Right lobe of liver (tissue), 6 donors: ENCODE data around the gene SYNE2. TPM values are rescaled to one million over a fixed set of nuclear protein-coding genes. Genes with fewer than 3 reads are reported as not detected.
"Not testable (repeated sequence)": the region's sequence is repeated elsewhere in the genome, so short reads cannot be mapped to it uniquely, and the experiment has no call there.

Experiments
- ATAC-seq, 4 donors: fragments of 200-7000 bp; cut with Tn5 transposase; one replicate each; pipeline ENCODE4 v1.9.1; 2020; ENCODE audit warnings: mild to moderate bottlenecking in 4 of 4, moderate library complexity in 4 of 4
- DNase-seq, 3 donors: peaks; one replicate each; pipeline ENCODE4 v3.0.0-alpha.2; 2020
- H3K27ac ChIP-seq, 3 donors: fragments of 200-600 bp; one replicate each; pipeline ENCODE4 v1.8.0; 2022
- H3K27me3 ChIP-seq, 2 donors: fragments of 200-600 bp; one replicate each; pipeline ENCODE4 v1.8.0; 2022
- H3K36me3 ChIP-seq, 4 donors: fragments of 200-600 bp; sonication (generic) in 1 of 4; one replicate each; pipeline versions ENCODE4 v1.5.1 to v1.8.0; 2017 to 2022; ENCODE audit warnings: control low read depth in 1 of 4
- H3K4me1 ChIP-seq, 4 donors: fragments of 200-600 bp; sonication (generic) in 1 of 4; one replicate each; pipeline versions ENCODE4 v1.5.1 to v1.8.0; 2017 to 2022; ENCODE audit warnings: control low read depth in 1 of 4
- H3K4me3 ChIP-seq, 3 donors: fragments of 200-600 bp; one replicate each; pipeline ENCODE4 v1.8.0; 2022
- H3K9me3 ChIP-seq, 4 donors: fragments of 200-600 bp; sonication (generic) in 1 of 4; one replicate each; pipeline versions ENCODE4 v1.5.1 to v1.8.0; 2017 to 2022; ENCODE audit warnings: control low read depth in 1 of 4
- POLR2A ChIP-seq: fragments of 450-650 bp; IDR thresholded peaks from one replicate; pipeline ENCODE4 v1.6.1; 2017; ENCODE audit warnings: antibody characterized with exemption, mild to moderate bottlenecking
- WGBS: methylation state at CpG from one replicate; pipeline ENCODE4 v1.1.6; 2018; ENCODE audit warnings: low coverage, low lambda C conversion rate; ENCODE audit not compliant: insufficient coverage; ENCODE audit errors: missing lambda C conversion rate; 5-methylcytosine and 5-hydroxymethylcytosine counted together
- intact Hi-C, 2 donors: fragments of 100-400 bp; cut with DNase I; formaldehyde crosslinking; loops; one replicate each; pipeline versions ENCODE4 v1.11.2 to v1.14.1; 2022
- total RNA-seq, 6 experiments: library from RNA; depleted of rRNA in 2 of 6; stranded (reverse); fragments of >200 nt in 2 of 6; fragmentation: NEBNext Ultra II Directional in 3 of 6; extraction: Animal tissue kit (Norgen Biotek cat#: 25700) in 3 of 6; gene quantifications; one replicate each; pipeline versions ENCODE4 v1.1.0 to v1.2.4, GENCODE V29; 2016 to 2023
- TF ChIP-seq, protein P1 (sequence below), 4 donors: fragments of 200-600 bp in 3 of 4; fragments of 450-650 bp in 1 of 4; IDR thresholded peaks; one replicate each; pipeline versions ENCODE4 v1.5.1 to v1.8.0; 2016 to 2022; ENCODE audit warnings: antibody characterized with exemption in 4 of 4, mild to moderate bottlenecking in 2 of 4
- donor health status: DM: no; HTN: yes; CAD: no.
- donor health status: DM: no; HTN: no; CAD: no.
- donor health status: DM: no; HTN: no; CAD: no.
- donor health status: DM: no; HTN: yes; CAD: no.
- donor health status: DM: no; HTN: yes; CAD: no.

Gene SYNE2
- total RNA-seq, 6 experiments from 2014 or later: 34.6 to 118 (median 47.8) TPM

DNA sequence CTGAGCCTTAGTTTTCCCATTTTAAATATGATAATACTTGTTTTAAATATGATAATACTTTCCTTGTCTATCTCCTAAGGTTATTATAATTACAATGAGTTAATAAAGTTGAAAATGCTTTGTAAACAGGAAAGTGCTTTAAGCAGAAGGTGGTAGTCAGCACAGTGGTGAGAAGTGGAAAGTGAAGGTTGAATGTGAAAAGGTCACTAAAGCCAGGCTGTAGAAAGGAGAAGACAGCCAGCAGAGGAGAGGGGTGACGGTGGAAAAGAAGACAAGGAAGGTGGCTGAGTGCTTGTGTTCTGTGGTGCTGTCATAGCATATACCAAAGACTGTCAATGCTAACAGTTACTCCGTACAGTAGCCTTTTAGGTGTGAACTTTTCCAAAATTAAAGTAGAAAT is 323.5 kb downstream of the SYNE2 start:
- no peaks in the 10 kb centered on the region for H3K9me3 ChIP-seq
- 85% methylated on average over 2 of the region's 2 CpGs for WGBS
- no peaks in the 10 kb centered on the region for H3K4me1 ChIP-seq
- intact Hi-C loops: no loop called here
- ATAC-seq: no peak
- TF ChIP-seq POLR2A: no peak
- TF ChIP-seq, protein P1, sequence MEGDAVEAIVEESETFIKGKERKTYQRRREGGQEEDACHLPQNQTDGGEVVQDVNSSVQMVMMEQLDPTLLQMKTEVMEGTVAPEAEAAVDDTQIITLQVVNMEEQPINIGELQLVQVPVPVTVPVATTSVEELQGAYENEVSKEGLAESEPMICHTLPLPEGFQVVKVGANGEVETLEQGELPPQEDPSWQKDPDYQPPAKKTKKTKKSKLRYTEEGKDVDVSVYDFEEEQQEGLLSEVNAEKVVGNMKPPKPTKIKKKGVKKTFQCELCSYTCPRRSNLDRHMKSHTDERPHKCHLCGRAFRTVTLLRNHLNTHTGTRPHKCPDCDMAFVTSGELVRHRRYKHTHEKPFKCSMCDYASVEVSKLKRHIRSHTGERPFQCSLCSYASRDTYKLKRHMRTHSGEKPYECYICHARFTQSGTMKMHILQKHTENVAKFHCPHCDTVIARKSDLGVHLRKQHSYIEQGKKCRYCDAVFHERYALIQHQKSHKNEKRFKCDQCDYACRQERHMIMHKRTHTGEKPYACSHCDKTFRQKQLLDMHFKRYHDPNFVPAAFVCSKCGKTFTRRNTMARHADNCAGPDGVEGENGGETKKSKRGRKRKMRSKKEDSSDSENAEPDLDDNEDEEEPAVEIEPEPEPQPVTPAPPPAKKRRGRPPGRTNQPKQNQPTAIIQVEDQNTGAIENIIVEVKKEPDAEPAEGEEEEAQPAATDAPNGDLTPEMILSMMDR (IDR thresholded peaks at IDR 0.05): no peak
- no peaks in the 10 kb centered on the region for H3K27me3 ChIP-seq
- peaks cover 0 to 58% (median 31%) of the 10 kb centered on the region in 4 donors for H3K36me3 ChIP-seq
- DNase-seq: no peak
- no peak overlapping the region for H3K4me3 ChIP-seq
- no peak overlapping the region for H3K27ac ChIP-seq

DNA sequence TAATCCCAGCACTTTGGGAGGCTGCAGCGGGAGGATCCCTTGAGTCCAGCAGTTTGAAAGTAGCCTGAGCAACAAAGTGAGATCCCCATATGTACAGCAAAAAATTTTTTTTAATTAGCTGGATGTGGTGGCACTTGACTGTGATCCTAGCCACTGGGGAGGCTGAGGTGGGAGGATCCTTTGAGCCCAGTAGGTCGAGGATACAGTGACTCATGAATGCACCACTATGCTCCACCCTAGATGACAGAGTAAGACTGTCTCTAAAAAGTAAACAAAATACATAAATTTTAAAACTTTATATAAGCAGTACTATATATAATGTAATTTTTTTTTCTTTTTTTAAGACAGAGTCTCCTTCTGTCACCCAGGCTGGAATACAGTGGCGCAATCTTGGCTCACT is 326.0 kb downstream of the SYNE2 start:
- intact Hi-C loops: no loop called here
- WGBS: 92% methylated on average over 3 of the region's 3 CpGs
- Histone ChIP-seq H3K27me3 (no peaks in the 10 kb centered on the region), H3K4me3 (no peak overlapping the region), H3K9me3 (no peaks in the 10 kb centered on the region), H3K27ac (no peak overlapping the region), H3K36me3 (peaks cover 0 to 44% (median 24%) of the 10 kb centered on the region in 4 donors), H3K4me1 (no peaks in the 10 kb centered on the region)
- no peak for TF ChIP-seq POLR2A
- TF ChIP-seq, protein P1 (IDR thresholded peaks at IDR 0.05): no peak
- ATAC-seq: peak in 1 of 4 donors; percentile 37
- DNase-seq: no peak

DNA sequence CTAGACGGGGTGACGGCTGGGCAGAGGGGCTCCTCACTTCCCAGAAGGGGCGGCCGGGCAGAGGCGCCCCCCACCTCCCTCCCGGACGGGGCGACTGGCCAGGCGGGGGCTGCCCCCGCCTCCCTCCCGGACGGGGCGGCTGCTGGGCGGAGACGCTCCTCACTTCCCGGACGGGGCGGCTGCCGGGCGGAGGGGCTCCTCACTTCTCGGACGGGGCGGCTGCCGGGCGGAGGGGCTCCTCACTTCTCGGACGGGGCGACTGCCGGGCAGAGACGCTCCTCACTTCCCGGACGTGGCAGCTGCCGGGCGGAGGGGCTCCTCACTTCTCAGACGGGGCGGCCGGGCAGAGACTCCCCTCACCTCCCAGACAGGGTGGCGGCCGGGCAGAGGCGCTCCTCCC is 330.1 kb downstream of the SYNE2 start:
- ATAC-seq, H3K4me1 ChIP-seq, intact Hi-C loops, DNase-seq, H3K27me3 ChIP-seq, H3K27ac ChIP-seq, H3K9me3 ChIP-seq, H3K4me3 ChIP-seq: not testable (repeated sequence)
- no CpG with 5 or more reads among the region's 40 CpGs for WGBS
- peaks cover 0 to 28% (median 10%) of the 10 kb centered on the region in 4 donors for H3K36me3 ChIP-seq

DNA sequence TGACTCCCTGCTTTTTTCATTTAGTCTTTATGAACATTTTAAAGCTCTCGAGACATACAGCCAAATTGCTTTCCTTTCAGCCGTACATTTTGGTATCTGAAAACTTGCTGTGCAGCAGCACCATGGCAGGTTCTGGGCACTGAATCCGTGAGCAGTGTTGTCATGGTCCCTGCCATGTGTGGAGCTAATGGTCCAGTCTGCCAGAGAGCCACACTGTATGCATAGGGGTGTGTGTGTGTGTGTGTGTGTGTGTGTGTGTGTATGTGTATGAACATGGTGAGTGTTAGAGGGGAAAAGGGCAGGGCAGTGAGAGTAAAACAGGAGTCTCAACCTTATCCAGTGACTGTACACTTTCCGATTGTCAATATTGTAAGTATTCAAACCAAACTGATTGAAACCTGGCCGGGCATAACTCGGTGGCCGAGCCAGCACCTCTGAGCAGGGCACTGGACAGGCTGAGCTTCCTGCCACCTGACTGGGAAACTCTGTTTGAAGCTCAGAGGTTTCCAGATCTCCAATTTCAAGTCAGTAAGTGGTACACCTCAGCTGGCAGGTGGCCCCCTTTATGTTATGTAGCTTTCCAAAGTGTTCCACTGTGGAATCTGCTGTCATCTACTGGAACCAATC is 331.4 kb downstream of the SYNE2 start:
- peak in 1 of 4 donors; percentile 24 for ATAC-seq
- H3K36me3 ChIP-seq: peaks cover 0 to 32% (median 12%) of the 10 kb centered on the region in 4 donors

DNA sequence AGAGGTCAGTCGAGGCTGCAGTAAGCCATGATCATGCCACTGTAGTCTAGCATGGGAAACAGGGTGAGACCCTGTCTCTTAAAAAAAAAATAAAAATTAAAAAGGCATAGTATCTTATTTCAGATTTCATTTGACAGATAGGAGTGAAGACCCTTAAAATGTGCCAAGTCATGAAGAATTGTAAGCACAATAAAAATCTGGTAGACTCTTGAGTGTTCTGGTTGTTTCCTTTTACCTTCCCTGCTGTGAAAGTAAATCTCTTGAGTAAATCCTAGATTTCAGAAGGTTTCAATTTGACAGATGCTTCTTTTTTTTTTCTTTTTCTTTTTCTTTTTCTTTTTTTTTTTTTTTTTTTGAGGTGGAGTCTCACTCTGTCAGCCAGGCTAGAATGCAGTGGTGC is 332.4 kb downstream of the SYNE2 start:
- DNase-seq: no peak
- Histone ChIP-seq H3K4me1 (no peaks in the 10 kb centered on the region), H3K27ac (no peak overlapping the region), H3K4me3 (no peak overlapping the region), H3K9me3 (no peaks in the 10 kb centered on the region), H3K36me3 (peaks cover 0 to 38% (median 14%) of the 10 kb centered on the region in 4 donors), H3K27me3 (no peaks in the 10 kb centered on the region)
- no peak for TF ChIP-seq POLR2A
- TF ChIP-seq, protein P1 (IDR thresholded peaks at IDR 0.05): no peak
- ATAC-seq: no peak
- intact Hi-C loops: no loop called here
- 100% methylated on average over 1 of the region's 1 CpG for WGBS

More for the DNA sequence above, 331.4 kb downstream of the SYNE2 start:
- 83% methylated on average over 1 of the region's 7 CpGs for WGBS
- no peaks in the 10 kb centered on the region for H3K27me3 ChIP-seq
- TF ChIP-seq, protein P1 (IDR thresholded peaks at IDR 0.05): no peak
- TF ChIP-seq POLR2A: no peak
- no peak overlapping the region for H3K27ac ChIP-seq
- intact Hi-C loops: no loop called here
- DNase-seq: no peak
- H3K9me3 ChIP-seq: no peaks in the 10 kb centered on the region
- no peak overlapping the region for H3K4me3 ChIP-seq
- H3K4me1 ChIP-seq: no peaks in the 10 kb centered on the region
